Stimulated activated CD8-positive, alpha-beta memory T cell treated with anti-CD3 and anti-CD28 coated beads, Interleukin-4, amount 100 ng/mL, for 1 hour (primary cell): ENCODE measurements around the gene PBX4.

Source experiments
- DNase-seq, 2 donors: peaks; one replicate each; pipeline ENCODE4 v3.0.0-alpha.2; 2020; ENCODE audit warnings: low read depth in 2 of 2, low spot score in 1 of 2

Gene PBX4

GRCh38 chr19:19540715-19541515 is 77.6 kb downstream of the PBX4 start:
- DNase-seq: peak; percentile 32 to 55

- peak in 1 of 2 donors; percentile 42 for DNase-seq
Measured at GRCh38 chr19:19540064-19540714, 78.3 kb downstream of the PBX4 start.

- no peak for DNase-seq
Measured at GRCh38 chr19:19539698-19540063, 78.8 kb downstream of the PBX4 start.

GRCh38 chr19:19538785-19539166 is 79.7 kb downstream of the PBX4 start:
- DNase-seq: no peak

GRCh38 chr19:19538061-19538784 is 80.3 kb downstream of the PBX4 start, which contains the start of gene CILP2:
Gene CILP2, plus strand, starts transcription at chr19:19538265. Its CDS starts 85 bp downstream, at chr19:19538350.
- no peak for DNase-seq

- DNase-seq: no peak
Measured at GRCh38 chr19:19537075-19538048, 81.1 kb downstream of the PBX4 start.

- DNase-seq: no peak
Measured at GRCh38 chr19:19535311-19536191, 82.9 kb downstream of the PBX4 start.

- DNase-seq: no peak
Measured at GRCh38 chr19:19534556-19535265, 83.8 kb downstream of the PBX4 start.

GRCh38 chr19:19533841-19534240 is 84.6 kb downstream of the PBX4 start:
- DNase-seq: no peak

- DNase-seq: no peak
Measured at GRCh38 chr19:19532806-19533701, 85.4 kb downstream of the PBX4 start.

GRCh38 chr19:19531951-19532805 is 86.3 kb downstream of the PBX4 start:
- DNase-seq: peak; percentile 77 to 78

GRCh38 chr19:19530889-19531288 is 87.6 kb downstream of the PBX4 start:
- DNase-seq: no peak

- no peak for DNase-seq
Measured at GRCh38 chr19:19530423-19530804, 88.1 kb downstream of the PBX4 start.

GRCh38 chr19:19529783-19530422 is 88.6 kb downstream of the PBX4 start:
- no peak for DNase-seq

GRCh38 chr19:19528721-19529490 is 89.6 kb downstream of the PBX4 start, which contains the start of gene YJEFN3:
Gene YJEFN3, plus strand, starts transcription at chr19:19528911. Its CDS starts 22 bp downstream, at chr19:19528933.
- no peak for DNase-seq
